Left lobe of liver (tissue), 2 donors: ENCODE measurements around the gene CCDC106. TPM values are rescaled to one million over a fixed set of nuclear protein-coding genes. Genes with fewer than 3 reads are reported as not detected.

ENCODE experiments used
- ATAC-seq: fragments of 200-7000 bp; cut with Tn5 transposase; one replicate; pipeline ENCODE4 v1.9.1; 2020; ENCODE audit warnings: mild to moderate bottlenecking, moderate library complexity
- DNase-seq: peaks from one replicate; pipeline ENCODE4 v3.0.0-alpha.2; 2020; ENCODE audit warnings: low spot score
- total RNA-seq: library from RNA; stranded (reverse); gene quantifications from one replicate; pipeline ENCODE4 v1.2.1, GENCODE V29; 2021
- donor health status: DM: no; HTN: no; CAD: no; lungs with moderate emphysema.
- donor health status: DM: no; HTN: yes; CAD: no.

Gene CCDC106
- total RNA-seq, 1 donor from 2014 or later = 13.5 TPM

- DNase-seq (no peak), ATAC-seq (no peak)
Measured at GRCh38 chr19:55693336-55693974, 45.4 kb downstream of the CCDC106 start.

- DNase-seq = no peak
- no peak for ATAC-seq
Measured at GRCh38 chr19:55694241-55694655, 46.2 kb downstream of the CCDC106 start.

GRCh38 chr19:55694656-55695491, 46.9 kb downstream of the CCDC106 start:
- no peak for ATAC-seq

GRCh38 chr19:55695511-55696290, 47.7 kb downstream of the CCDC106 start:
- peak; percentile 38 for DNase-seq

More at GRCh38 chr19:55694656-55695491, 46.9 kb downstream of the CCDC106 start:
- DNase-seq = peak; percentile 37

GRCh38 chr19:55696301-55697068, 48.5 kb downstream of the CCDC106 start:
- DNase-seq (peak; percentile 38), ATAC-seq (no peak)

More at GRCh38 chr19:55695511-55696290, 47.7 kb downstream of the CCDC106 start:
- no peak for ATAC-seq

GRCh38 chr19:55697069-55697440, 49.0 kb downstream of the CCDC106 start:
- ATAC-seq = no peak
- peak; percentile 34 for DNase-seq

- DNase-seq (no peak), ATAC-seq (no peak)
Measured at GRCh38 chr19:55697698-55698097, 49.7 kb downstream of the CCDC106 start.

GRCh38 chr19:55698256-55698655, 50.2 kb downstream of the CCDC106 start:
- DNase-seq = no peak
- no peak for ATAC-seq

- ATAC-seq = no peak
- peak; percentile 29 for DNase-seq
Measured at GRCh38 chr19:55699221-55699620, 51.2 kb downstream of the CCDC106 start.

GRCh38 chr19:55700813-55701212, 52.8 kb downstream of the CCDC106 start:
- no peak for DNase-seq
- no peak for ATAC-seq

GRCh38 chr19:55702131-55702627, 54.2 kb downstream of the CCDC106 start:
- ATAC-seq = no peak
- no peak for DNase-seq

Other genes starting within 250 kb of the CCDC106 start
- gene UBE2S, start 240.4 kb upstream of the CCDC106 start, total RNA-seq = 5.6 TPM
- not detected for gene SHISA7, start 204.9 kb upstream of the CCDC106 start, total RNA-seq
- 105 TPM for gene ISOC2, start 186.6 kb upstream of the CCDC106 start, total RNA-seq
- not detected for gene C19orf85, start 183.5 kb upstream of the CCDC106 start, total RNA-seq
- gene ZNF628, start 171.6 kb upstream of the CCDC106 start, total RNA-seq = 5.3 TPM
- gene NAT14, start 163.0 kb upstream of the CCDC106 start, total RNA-seq = 4.6 TPM
- gene SSC5D, start 159.8 kb upstream of the CCDC106 start, total RNA-seq = 0.81 TPM
- gene SBK2, start 111.1 kb upstream of the CCDC106 start, total RNA-seq = not detected
- gene SBK3, start 102.7 kb upstream of the CCDC106 start, total RNA-seq = not detected
- 4.5 TPM for gene ZNF579, start 67.4 kb upstream of the CCDC106 start, total RNA-seq
- 6.7 TPM for gene FIZ1, start 48.7 kb upstream of the CCDC106 start, total RNA-seq
- gene ZNF524, start 47.9 kb upstream of the CCDC106 start, total RNA-seq = 13.2 TPM
- 8.1 TPM for gene ZNF865, start 42.6 kb upstream of the CCDC106 start, total RNA-seq
- gene ZNF784, start 23.6 kb upstream of the CCDC106 start, total RNA-seq = 5.3 TPM
- gene ZNF580, start 7.2 kb upstream of the CCDC106 start, total RNA-seq = 7.5 TPM
- gene ZNF581, start 4.6 kb upstream of the CCDC106 start, total RNA-seq = 6.1 TPM
- 61.7 TPM for gene U2AF2, start 6.8 kb downstream of the CCDC106 start, total RNA-seq
- gene EPN1, start 27.0 kb downstream of the CCDC106 start, total RNA-seq = 148 TPM
- gene NLRP9, start 90.2 kb downstream of the CCDC106 start, total RNA-seq = not detected
- gene RFPL4A, start 110.9 kb downstream of the CCDC106 start, total RNA-seq = 1.0 TPM
- not detected for gene RFPL4AL1, start 120.9 kb downstream of the CCDC106 start, total RNA-seq
- gene NLRP11, start 183.8 kb downstream of the CCDC106 start, total RNA-seq = 0.30 TPM
- not detected for gene NLRP4, start 188.3 kb downstream of the CCDC106 start, total RNA-seq